Suprapubic skin (tissue), 4 donors: ENCODE measurements around the gene CST6. TPM values are rescaled to one million over a fixed set of nuclear protein-coding genes. Genes with fewer than 3 reads are reported as not detected.

Source experiments
- DNase-seq, 2 donors: peaks; one replicate each; pipeline ENCODE4 v3.0.0-alpha.2; 2019; ENCODE audit warnings: low spot score in 2 of 2
- H3K27ac ChIP-seq: fragments of 200-600 bp; sonication (generic); one replicate; pipeline ENCODE4 v1.5.1; 2019
- H3K27me3 ChIP-seq: fragments of 200-600 bp; sonication (generic); one replicate; pipeline ENCODE4 v1.5.1; 2019
- H3K36me3 ChIP-seq: fragments of 200-600 bp; sonication (generic); one replicate; pipeline ENCODE4 v1.5.1; 2019
- H3K4me1 ChIP-seq: fragments of 200-600 bp; sonication (generic); one replicate; pipeline ENCODE4 v1.5.1; 2019
- H3K4me3 ChIP-seq: fragments of 200-600 bp; sonication (generic); one replicate; pipeline ENCODE4 v1.5.1; 2019; ENCODE audit warnings: mild to moderate bottlenecking
- H3K9me3 ChIP-seq: fragments of 200-600 bp; sonication (generic); one replicate; pipeline ENCODE4 v1.5.1; 2019
- EP300 ChIP-seq: sonication (generic); formaldehyde crosslinking; IDR thresholded peaks from one replicate; pipeline ENCODE4 v1.6.1; 2017; ENCODE audit warnings: antibody characterized with exemption
- POLR2A ChIP-seq, 2 donors: fragments of 450-650 bp; IDR thresholded peaks; one replicate each; pipeline ENCODE4 v1.6.1; 2017; ENCODE audit warnings: antibody characterized with exemption in 2 of 2, mild to moderate bottlenecking in 2 of 2, moderate library complexity in 2 of 2
- POLR2AphosphoS5 ChIP-seq, 3 donors: sonication (generic); formaldehyde crosslinking; IDR thresholded peaks; one replicate each; pipeline ENCODE4 v1.6.1; 2017; ENCODE audit warnings: antibody characterized with exemption in 3 of 3
- WGBS: methylation state at CpG from one replicate; pipeline ENCODE4 v1.1.5; 2018; 5-methylcytosine and 5-hydroxymethylcytosine counted together
- total RNA-seq, 4 donors: library from RNA; depleted of rRNA; stranded (reverse); fragments of >200 nt; gene quantifications; one replicate each; pipeline ENCODE4 v1.1.0, GENCODE V29; 2016
- TF ChIP-seq, protein P1 (sequence below), 2 donors: fragments of 200-600 bp in 1 of 2; fragments of 450-650 bp in 1 of 2; sonication (generic) in 1 of 2; IDR thresholded peaks; one replicate each; pipeline ENCODE4 v1.5.1; 2016 to 2019; ENCODE audit warnings: antibody characterized with exemption in 2 of 2, mild to moderate bottlenecking in 1 of 2, moderate library complexity in 1 of 2

CST6 gene, protein sequence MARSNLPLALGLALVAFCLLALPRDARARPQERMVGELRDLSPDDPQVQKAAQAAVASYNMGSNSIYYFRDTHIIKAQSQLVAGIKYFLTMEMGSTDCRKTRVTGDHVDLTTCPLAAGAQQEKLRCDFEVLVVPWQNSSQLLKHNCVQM
- 1,000 to 10,000 TPM in 2 of 4 donors, 100 to 1,000 TPM in 1, 10 to 100 TPM in 1; 48.8 to 2,556 (median 968) TPM for total RNA-seq

DNA sequence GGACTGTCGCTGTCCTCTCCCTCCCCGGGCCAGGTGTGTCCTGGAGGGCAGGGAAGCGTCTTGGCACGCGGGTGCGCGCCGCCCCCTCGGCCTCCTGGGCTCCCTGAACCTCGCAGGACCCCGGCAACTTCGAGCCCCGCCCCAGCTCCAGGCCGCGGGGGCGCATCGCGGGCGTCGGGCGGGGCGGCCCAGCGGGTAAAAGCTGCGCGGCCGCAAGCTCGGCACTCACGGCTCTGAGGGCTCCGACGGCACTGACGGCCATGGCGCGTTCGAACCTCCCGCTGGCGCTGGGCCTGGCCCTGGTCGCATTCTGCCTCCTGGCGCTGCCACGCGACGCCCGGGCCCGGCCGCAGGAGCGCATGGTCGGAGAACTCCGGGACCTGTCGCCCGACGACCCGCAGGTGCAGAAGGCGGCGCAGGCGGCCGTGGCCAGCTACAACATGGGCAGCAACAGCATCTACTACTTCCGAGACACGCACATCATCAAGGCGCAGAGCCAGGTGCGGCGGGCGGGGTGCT is at the start of gene CST6:
Gene CST6 (plus strand): TSS at position 224 of the 519 bp plus-strand sequence. CDS start 37 bp downstream, at position 261.
- no peak for DNase-seq
- Histone ChIP-seq H3K27me3 (peaks cover 21% of the 10 kb centered on the region), H3K27ac (no peak within 1 kb of the TSS), H3K4me1 (peaks cover 33% of the 10 kb centered on the region), H3K9me3 (no peaks in the 10 kb centered on the region), H3K36me3 (no peaks in the 10 kb centered on the region), H3K4me3 (peak within 1 kb of the TSS; percentile 27)
- WGBS = 2% methylated on average over 21 of the region's 61 CpGs
- TF ChIP-seq, protein P1, sequence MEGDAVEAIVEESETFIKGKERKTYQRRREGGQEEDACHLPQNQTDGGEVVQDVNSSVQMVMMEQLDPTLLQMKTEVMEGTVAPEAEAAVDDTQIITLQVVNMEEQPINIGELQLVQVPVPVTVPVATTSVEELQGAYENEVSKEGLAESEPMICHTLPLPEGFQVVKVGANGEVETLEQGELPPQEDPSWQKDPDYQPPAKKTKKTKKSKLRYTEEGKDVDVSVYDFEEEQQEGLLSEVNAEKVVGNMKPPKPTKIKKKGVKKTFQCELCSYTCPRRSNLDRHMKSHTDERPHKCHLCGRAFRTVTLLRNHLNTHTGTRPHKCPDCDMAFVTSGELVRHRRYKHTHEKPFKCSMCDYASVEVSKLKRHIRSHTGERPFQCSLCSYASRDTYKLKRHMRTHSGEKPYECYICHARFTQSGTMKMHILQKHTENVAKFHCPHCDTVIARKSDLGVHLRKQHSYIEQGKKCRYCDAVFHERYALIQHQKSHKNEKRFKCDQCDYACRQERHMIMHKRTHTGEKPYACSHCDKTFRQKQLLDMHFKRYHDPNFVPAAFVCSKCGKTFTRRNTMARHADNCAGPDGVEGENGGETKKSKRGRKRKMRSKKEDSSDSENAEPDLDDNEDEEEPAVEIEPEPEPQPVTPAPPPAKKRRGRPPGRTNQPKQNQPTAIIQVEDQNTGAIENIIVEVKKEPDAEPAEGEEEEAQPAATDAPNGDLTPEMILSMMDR (IDR thresholded peaks at IDR 0.05) = no peak

DNA sequence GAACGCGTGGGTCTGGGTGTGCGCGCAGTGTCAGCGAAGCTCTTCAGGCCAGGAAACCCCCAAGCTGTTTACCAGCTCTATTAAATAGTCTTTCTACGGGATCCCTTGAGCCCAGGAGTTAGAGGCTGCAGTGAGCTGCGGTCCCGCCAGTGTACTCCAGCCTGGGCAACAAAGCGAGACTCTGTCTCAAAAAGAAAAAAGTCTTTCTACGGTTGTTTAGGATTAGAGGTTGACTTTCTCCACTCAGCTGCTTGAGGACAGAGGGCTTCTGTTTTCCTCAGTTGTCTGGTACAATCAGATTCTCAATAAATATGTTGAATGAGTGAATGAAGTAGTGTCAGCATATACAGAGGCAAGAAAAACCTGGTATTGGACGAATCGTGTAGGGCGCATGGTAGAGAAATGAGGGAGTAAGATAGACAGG is 49.7 kb upstream of the CST6 start:
- H3K27ac ChIP-seq = peak overlapping the region; percentile 95
- H3K4me1 ChIP-seq = peaks cover 29% of the 10 kb centered on the region
- 11% methylated on average over 8 of the region's 13 CpGs for WGBS
- no peaks in the 10 kb centered on the region for H3K27me3 ChIP-seq
- peak overlapping the region; percentile 99 for H3K4me3 ChIP-seq
- no peaks in the 10 kb centered on the region for H3K9me3 ChIP-seq
- DNase-seq = no peak
- TF ChIP-seq, protein P1 (IDR thresholded peaks at IDR 0.05) = no peak
- TF ChIP-seq POLR2A (IDR thresholded peaks at IDR 0.05) = no peak
- no peak for TF ChIP-seq EP300
- no peak for TF ChIP-seq POLR2AphosphoS5 (IDR thresholded peaks at IDR 0.05)
- peaks cover 32% of the 10 kb centered on the region for H3K36me3 ChIP-seq

DNA sequence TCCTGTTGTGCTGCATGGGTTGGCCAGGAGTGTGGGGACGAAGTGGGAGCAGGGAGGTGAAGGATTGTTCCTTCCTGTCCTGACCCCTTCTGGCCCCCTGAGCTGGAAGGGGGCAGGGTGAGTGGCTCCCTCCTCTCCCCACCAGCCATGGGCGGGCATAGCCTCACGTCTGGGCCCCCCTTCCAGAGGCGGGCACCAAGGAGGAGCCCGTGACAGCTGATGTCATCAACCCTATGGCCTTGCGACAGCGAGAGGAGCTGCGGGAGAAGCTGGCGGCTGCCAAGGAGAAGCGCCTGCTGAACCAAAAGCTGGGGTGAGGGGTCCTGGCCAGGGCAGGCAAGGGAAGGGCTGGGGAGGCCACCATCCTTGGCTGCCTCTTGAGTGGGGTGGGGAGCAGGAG is 46.9 kb upstream of the CST6 start:
- no peak for DNase-seq
- Histone ChIP-seq H3K9me3 (no peaks in the 10 kb centered on the region), H3K4me1 (peaks cover 29% of the 10 kb centered on the region), H3K27me3 (no peaks in the 10 kb centered on the region), H3K4me3 (no peak overlapping the region), H3K27ac (no peak overlapping the region), H3K36me3 (peaks cover 60% of the 10 kb centered on the region)
- TF ChIP-seq POLR2AphosphoS5 (IDR thresholded peaks at IDR 0.05) (no peak), EP300 (no peak), POLR2A (IDR thresholded peaks at IDR 0.05) (no peak)
- TF ChIP-seq, protein P1 (IDR thresholded peaks at IDR 0.05) = no peak
- WGBS = 74% methylated on average over 8 of the region's 10 CpGs

DNA sequence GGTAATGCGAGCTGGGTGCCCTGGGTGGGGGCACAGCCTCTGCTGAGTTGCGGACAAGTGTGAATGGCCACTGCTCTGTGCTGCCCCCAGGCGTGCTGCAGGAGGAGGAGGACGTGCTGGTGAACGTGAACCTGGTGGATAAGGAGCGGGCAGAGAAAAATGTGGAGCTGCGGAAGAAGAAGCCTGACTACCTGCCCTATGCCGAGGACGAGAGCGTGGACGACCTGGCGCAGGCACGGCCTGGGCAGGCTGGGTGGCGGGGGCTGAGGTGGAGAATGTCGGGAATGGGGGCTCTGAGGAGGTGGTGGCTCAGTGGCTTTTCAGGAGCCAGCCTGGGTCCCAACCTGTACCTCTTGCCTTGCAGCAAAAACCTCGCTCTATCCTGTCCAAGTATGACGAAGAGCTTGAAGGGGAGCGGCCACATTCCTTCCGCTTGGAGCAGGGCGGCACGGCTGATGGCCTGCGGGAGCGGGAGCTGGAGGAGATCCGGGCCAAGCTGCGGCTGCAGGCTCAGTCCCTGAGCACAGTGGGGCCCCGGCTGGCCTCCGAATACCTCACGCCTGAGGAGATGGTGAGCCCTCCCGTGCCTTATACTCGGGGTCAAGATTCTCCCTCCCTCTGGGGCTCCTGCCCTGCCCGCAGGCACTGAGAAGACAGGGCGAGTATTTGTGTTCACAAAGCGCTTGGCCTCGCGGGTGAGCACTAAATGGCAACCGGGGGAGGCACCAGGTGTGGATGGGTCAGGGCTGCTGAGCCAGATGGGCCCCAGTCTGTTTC is 45.6 kb upstream of the CST6 start:
- TF ChIP-seq, protein P1 (IDR thresholded peaks at IDR 0.05) = no peak
- TF ChIP-seq POLR2AphosphoS5 (IDR thresholded peaks at IDR 0.05) (no peak), EP300 (no peak), POLR2A (IDR thresholded peaks at IDR 0.05) (no peak)
- Histone ChIP-seq H3K27me3 (no peaks in the 10 kb centered on the region), H3K4me3 (no peak overlapping the region), H3K27ac (no peak overlapping the region), H3K4me1 (peaks cover 23% of the 10 kb centered on the region), H3K36me3 (peaks cover 66% of the 10 kb centered on the region), H3K9me3 (no peaks in the 10 kb centered on the region)
- WGBS = 88% methylated on average over 24 of the region's 36 CpGs
- DNase-seq = no peak

DNA sequence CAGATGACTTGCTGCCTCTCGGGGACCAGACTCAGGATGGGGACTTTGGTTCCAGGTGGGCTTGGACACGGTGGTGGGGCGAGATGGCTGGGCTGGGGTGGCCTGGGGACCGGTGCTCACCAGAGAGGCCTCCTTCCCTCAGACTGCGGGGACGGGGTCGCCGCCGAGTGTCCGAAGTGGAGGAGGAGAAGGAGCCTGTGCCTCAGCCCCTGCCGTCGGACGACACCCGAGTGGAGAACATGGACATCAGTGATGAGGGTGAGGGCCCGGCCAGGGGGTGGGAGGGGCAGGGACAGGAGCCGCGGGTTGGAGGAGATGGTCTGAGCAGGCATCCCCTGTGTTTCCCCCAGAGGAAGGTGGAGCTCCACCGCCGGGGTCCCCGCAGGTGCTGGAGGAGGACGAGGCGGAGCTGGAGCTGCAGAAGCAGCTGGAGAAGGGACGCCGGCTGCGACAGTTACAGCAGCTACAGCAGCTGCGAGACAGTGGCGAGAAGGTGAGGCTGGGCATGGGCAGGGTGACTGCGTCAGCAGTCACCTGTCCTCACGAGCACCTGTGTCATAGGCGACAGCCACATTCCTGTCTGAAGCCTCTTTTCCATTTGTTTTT is 44.4 kb upstream of the CST6 start:
- H3K27me3 ChIP-seq = no peaks in the 10 kb centered on the region
- WGBS = 85% methylated on average over 30 of the region's 30 CpGs
- H3K9me3 ChIP-seq = no peaks in the 10 kb centered on the region
- DNase-seq = no peak
- peaks cover 18% of the 10 kb centered on the region for H3K4me1 ChIP-seq
- no peak overlapping the region for H3K27ac ChIP-seq
- H3K36me3 ChIP-seq = peaks cover 66% of the 10 kb centered on the region
- no peak overlapping the region for H3K4me3 ChIP-seq
- TF ChIP-seq, protein P1 (IDR thresholded peaks at IDR 0.05) = no peak
